HG02973 (cell line): ENCODE measurements around the gene IDI2.

Source experiments
- ATAC-seq: cut with Tn5 transposase; IDR thresholded peaks from one replicate; pipeline ENCODE4 v1.9.1; 2021; ENCODE audit warnings: moderate library complexity; ENCODE audit not compliant: unreplicated experiment

The IDI2 gene

DNA sequence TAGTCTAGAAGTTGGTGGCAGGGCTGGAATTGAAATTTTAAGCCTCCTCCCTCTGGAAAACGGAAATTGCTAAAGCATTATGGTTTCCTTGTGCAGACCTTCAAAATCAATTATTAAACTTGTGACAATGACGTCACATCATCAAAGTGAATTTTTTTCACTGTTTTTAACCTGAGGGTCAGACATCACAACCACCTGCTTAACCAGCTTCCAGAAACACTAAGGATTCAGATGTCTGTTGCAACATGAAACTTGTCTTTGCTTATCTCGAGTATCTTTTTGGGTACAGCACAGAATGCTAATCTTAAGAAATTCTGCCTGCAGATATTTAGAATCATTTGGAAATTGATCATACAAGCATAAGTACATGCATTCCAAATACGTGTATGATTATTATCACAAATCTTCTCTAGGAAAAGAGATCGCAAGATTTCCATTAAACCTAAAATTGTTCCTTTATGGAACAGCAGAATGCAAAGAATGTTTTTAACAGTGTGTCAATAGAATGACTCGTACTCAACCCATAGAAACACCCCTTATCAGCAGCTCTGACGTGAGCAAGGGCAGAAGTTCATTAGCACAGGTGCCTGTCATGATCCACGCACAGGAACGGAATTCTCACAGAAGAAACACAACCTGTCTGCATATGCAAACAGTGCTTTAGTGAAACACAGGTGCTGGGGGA is 41.5 kb downstream of the IDI2 start:
- no peak for ATAC-seq

GRCh38 chr10:983401-983800 is 42.3 kb downstream of the IDI2 start:
- no peak for ATAC-seq

DNA sequence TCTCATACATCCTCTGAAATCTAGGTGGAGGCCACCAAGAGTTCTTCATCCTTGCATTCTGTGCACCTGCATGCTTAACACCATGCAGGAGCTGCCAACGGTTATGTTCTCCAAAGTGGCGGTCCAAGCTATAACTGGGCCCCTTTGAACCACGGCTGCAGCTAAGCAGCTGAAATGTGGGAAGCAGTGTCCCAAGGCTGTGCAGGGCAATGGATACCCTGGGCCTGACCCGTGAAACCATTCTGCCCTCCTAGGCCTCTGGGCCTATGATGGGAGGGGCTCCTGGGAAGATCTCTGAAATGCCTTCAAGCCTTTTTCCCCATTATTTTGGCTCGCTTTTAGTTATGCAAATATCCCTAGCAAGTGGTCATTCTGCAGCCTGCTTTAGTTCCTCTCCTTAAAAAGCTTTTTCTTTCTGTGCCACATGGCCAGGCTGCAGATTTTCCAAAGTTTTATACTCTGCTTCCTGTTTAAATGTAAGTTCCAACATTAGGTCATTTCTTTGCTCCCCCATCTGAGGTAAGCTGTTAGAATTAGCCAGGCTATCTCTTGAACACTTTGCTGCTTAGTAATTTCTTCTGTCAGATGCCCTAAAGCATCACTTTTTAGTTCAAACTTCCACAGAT is 45.1 kb downstream of the IDI2 start:
- no peak for ATAC-seq

DNA sequence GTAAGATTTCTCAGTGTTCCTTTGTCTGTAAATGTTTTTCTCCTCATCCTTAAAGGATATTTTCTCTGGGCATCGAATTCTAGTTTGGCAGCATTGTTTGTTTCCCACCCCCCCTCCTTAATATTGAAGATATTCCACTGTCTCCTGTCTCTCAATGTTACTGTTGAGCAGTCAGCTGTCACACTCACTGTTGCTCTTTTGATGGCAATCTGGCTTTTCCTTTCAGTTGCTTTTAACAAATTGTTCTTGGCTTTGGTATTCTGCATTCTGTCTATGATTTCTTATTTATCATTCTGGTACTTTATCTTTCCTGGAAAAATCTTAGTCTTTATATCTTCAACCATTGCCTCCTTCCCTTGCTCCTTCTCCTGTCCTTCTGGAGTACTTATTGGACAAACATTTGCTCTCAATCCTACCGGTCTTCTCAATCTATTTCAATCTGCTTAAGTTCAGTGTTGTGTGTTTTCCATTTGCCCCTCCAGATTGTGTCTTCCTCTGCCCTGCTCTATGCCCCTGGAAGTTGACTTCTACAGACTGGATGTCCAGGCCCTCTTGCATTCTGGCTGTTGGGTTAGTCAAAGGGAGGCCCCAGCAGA is 46.7 kb downstream of the IDI2 start:
- no peak for ATAC-seq

DNA sequence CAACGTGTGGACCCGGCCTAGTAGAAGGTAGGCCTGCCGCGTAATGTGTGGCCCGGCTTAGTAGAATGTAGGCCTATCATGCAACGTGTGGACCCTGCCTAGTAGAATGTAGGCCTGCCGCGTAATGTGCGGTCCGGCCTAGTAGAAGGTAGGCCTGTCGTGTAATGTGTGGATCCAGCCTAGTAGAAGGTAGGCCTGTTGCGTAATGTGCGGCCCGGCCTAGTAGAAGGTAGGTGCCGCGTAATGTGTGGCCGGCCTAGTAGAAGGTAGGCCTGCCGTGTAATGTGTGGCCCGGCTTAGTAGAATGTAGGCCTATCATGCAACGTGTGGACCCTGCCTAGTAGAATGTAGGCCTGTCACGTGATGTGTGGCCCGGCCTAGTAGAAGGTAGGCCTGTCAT is 49.3 kb downstream of the IDI2 start:
- ATAC-seq = no peak

DNA sequence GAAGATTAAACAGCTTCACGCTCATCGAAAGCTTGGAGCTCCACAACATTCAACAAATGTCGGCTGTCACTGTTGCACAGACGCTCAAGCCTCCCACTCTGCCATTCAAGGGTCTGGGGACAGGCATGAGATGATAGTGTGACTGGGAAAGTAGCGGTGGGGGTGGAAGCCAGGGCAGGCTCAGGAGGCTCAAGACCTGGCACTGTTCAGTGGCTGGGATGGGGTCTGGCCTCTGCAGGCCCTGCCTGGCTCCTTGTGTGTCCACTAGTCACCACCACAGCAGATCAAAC is 50.9 kb downstream of the IDI2 start:
- ATAC-seq = no peak

DNA sequence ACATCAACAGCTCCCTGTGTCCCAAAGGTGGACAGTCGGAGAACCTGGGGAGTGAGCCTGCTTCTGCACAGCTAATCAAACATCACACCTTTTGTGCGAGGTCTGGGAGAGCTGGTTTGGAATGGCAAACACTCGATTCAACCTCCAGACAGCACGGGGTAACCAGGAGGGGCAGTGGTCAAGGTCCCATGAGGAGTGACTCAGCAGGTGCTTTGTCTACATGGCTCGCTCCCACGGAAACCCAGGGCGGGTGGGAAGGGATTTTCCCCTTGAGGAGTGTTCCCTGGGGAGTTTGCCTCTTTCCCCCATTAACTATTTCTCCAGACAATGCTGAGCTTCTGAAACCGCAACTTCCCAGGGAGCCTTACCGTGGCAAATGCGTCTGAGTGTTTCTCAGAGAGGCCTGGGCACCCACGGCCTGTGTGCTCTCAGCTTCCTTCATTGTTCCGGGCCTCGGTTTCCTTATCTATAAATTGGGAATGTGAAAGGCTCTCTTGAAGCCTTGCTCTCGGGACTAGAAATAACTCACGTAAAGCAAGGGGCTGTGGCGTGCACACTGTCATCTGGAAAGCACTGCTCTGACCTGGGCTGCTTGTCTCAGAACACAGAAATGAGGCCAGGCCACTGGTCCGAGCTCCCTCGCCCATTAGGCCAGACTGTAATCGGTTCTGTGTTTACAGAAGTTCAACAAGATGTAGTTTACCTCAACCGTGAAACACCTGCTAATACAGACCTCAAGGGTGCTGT is 51.4 kb downstream of the IDI2 start:
- ATAC-seq = no peak

GRCh38 chr10:972763-973162 is 52.9 kb downstream of the IDI2 start:
- no peak for ATAC-seq

DNA sequence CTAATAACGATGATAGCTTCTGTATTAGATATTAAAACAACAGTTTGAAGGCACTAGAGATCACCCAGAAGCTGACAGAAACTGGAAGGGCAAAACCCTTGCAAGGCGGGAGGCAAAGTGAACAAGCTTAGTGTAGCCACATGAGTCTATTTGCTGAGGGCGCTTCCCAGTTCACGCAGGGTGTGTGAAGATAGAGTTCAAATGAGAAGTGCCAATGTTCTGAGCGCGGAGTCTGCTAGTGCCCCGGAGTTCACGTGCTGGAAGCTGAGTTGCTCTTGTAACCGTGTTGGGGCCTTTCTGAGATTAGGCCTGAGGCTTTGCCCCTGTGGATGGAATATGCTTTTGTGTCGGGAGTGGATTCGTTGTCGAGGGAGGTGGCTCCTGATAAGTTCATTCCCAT is 54.0 kb downstream of the IDI2 start:
- ATAC-seq = no peak

GRCh38 chr10:971150-971542 is 54.5 kb downstream of the IDI2 start:
- ATAC-seq = no peak

GRCh38 chr10:970311-971149 is 55.1 kb downstream of the IDI2 start:
- ATAC-seq = no peak

DNA sequence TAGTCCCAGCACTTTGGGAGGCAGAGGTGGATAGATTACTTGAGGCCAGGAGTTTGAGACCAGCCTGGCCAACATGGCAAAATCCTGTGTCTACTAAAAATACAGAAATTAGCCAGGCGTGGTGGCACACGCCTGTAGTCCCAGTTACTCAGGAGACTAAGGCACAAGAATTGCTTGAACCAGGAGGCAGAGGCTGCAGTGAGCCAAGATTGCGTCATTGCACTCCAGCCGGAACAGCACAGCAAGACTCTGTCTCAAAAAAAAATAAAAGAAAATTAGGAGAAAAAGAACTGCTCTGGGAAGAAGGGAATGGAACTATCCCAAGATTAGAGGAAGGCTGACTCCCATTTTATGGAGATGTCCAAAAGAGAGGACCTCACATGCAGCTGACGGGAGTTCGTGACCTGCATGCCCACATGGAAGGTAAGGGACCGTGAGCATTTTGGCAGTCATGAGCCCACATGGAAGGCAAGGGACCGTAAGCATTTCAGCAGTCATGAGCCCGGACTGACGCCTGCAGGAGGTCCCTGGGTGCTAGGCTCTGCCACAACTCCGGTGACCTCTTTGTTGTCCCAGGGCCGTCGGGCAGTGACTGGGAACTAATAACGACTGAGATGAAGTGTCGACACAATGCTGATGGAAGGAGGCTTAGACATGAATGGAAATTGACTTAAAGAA is 56.0 kb downstream of the IDI2 start:
- no peak for ATAC-seq
